Activated CD4-positive, alpha-beta T cell treated with anti-CD3 and anti-CD28 coated beads, Interleukin-2, amount 10 ng/mL, durations not matched to agents 24 days and 14 days (primary cell): ENCODE data around the gene F2RL3. TPM values are rescaled to one million over a fixed set of nuclear protein-coding genes. Genes with fewer than 3 reads are reported as not detected.
"Not testable (repeated sequence)": the region's sequence is repeated elsewhere in the genome, so short reads cannot be mapped to it uniquely, and the experiment has no call there.

Source experiments
- DNase-seq: peaks from one replicate; pipeline ENCODE4 v3.0.0; 2022
- H3K27ac Mint-ChIP-seq: one replicate; pipeline ENCODE4 v1.8.0; 2022; ENCODE audit warnings: mild to moderate bottlenecking, mixed read lengths
- H3K27me3 Mint-ChIP-seq: one replicate; pipeline ENCODE4 v1.8.0; 2022; ENCODE audit warnings: mixed read lengths
- H3K36me3 Mint-ChIP-seq: one replicate; pipeline ENCODE4 v1.8.0; 2022; ENCODE audit warnings: low read depth, mild to moderate bottlenecking, mixed read lengths
- H3K4me1 Mint-ChIP-seq: one replicate; pipeline ENCODE4 v1.8.0; 2021; ENCODE audit warnings: mixed read lengths
- H3K4me3 Mint-ChIP-seq: one replicate; pipeline ENCODE4 v1.8.0; 2022; ENCODE audit warnings: mild to moderate bottlenecking, moderate library complexity, mixed read lengths
- H3K9me3 Mint-ChIP-seq: one replicate; pipeline ENCODE4 v1.8.0; 2021; ENCODE audit warnings: mixed read lengths
- intact Hi-C: fragments of 100-400 bp; cut with micrococcal nuclease; formaldehyde crosslinking; loops from one replicate; pipeline ENCODE4 v1.15.1; 2023
- total RNA-seq: library from RNA; stranded (reverse); gene quantifications from 2 replicates; pipeline ENCODE4 v1.2.3, GENCODE V29; 2022

The F2RL3 gene
- total RNA-seq, 1 donor from 2014 or later: not detected

GRCh38 chr19:16930753-16931152 lies 42.0 kb downstream of the F2RL3 start:
- Mint-ChIP-seq H3K4me3 (no peak overlapping the region), H3K27ac (no peak overlapping the region), H3K4me1 (no peaks in the 10 kb centered on the region), H3K36me3 (no peaks in the 10 kb centered on the region), H3K27me3 (peaks cover 5% of the 10 kb centered on the region), H3K9me3 (peaks cover 34% of the 10 kb centered on the region)
- intact Hi-C loops: no loop called here
- DNase-seq: no peak

- Mint-ChIP-seq H3K27ac (no peak overlapping the region), H3K27me3 (peaks cover 5% of the 10 kb centered on the region), H3K4me3 (no peak overlapping the region), H3K36me3 (no peaks in the 10 kb centered on the region), H3K9me3 (peaks cover 37% of the 10 kb centered on the region), H3K4me1 (no peaks in the 10 kb centered on the region)
- intact Hi-C loops: no loop called here
- DNase-seq: no peak
Measured at GRCh38 chr19:16931306-16931705, 42.5 kb downstream of the F2RL3 start.

- Mint-ChIP-seq H3K9me3 (peaks cover 18% of the 10 kb centered on the region), H3K27me3 (peaks cover 5% of the 10 kb centered on the region), H3K36me3 (no peaks in the 10 kb centered on the region), H3K4me3 (no peak overlapping the region), H3K27ac (no peak overlapping the region), H3K4me1 (no peaks in the 10 kb centered on the region)
- no peak for DNase-seq
- intact Hi-C loops: no loop called here
Measured at GRCh38 chr19:16934489-16934888, 45.7 kb downstream of the F2RL3 start.

GRCh38 chr19:16936901-16937300 lies 48.1 kb downstream of the F2RL3 start:
- H3K4me1 Mint-ChIP-seq: no peaks in the 10 kb centered on the region
- intact Hi-C loops: no loop called here
- no peak for DNase-seq
- peaks cover 5% of the 10 kb centered on the region for H3K27me3 Mint-ChIP-seq
- H3K36me3 Mint-ChIP-seq: no peaks in the 10 kb centered on the region
- H3K27ac Mint-ChIP-seq: no peak overlapping the region
- H3K4me3 Mint-ChIP-seq: no peak overlapping the region
- H3K9me3 Mint-ChIP-seq: peaks cover 18% of the 10 kb centered on the region

GRCh38 chr19:16937796-16938195 lies 49.0 kb downstream of the F2RL3 start:
- H3K4me3 Mint-ChIP-seq, H3K27ac Mint-ChIP-seq, H3K4me1 Mint-ChIP-seq, DNase-seq, intact Hi-C loops, H3K36me3 Mint-ChIP-seq, H3K27me3 Mint-ChIP-seq: not testable (repeated sequence)
- H3K9me3 Mint-ChIP-seq: peaks cover 18% of the 10 kb centered on the region

- Mint-ChIP-seq H3K36me3 (no peaks in the 10 kb centered on the region), H3K27ac (no peak overlapping the region)
- intact Hi-C loops: no loop called here
Measured at GRCh38 chr19:16938211-16938610, 49.4 kb downstream of the F2RL3 start.

GRCh38 chr19:16940063-16940462 lies 51.3 kb downstream of the F2RL3 start:
- H3K27ac Mint-ChIP-seq, H3K27me3 Mint-ChIP-seq, DNase-seq, H3K4me3 Mint-ChIP-seq, H3K4me1 Mint-ChIP-seq, intact Hi-C loops, H3K36me3 Mint-ChIP-seq, H3K9me3 Mint-ChIP-seq: not testable (repeated sequence)

More at GRCh38 chr19:16938211-16938610, 49.4 kb downstream of the F2RL3 start:
- H3K4me1 Mint-ChIP-seq: no peaks in the 10 kb centered on the region
- peaks cover 18% of the 10 kb centered on the region for H3K9me3 Mint-ChIP-seq
- H3K27me3 Mint-ChIP-seq: peaks cover 4% of the 10 kb centered on the region
- DNase-seq: no peak
- H3K4me3 Mint-ChIP-seq: no peak overlapping the region

GRCh38 chr19:16940626-16941025 lies 51.8 kb downstream of the F2RL3 start:
- Mint-ChIP-seq H3K27ac (no peak overlapping the region), H3K4me1 (no peaks in the 10 kb centered on the region), H3K9me3 (peaks cover 5% of the 10 kb centered on the region), H3K27me3 (no peaks in the 10 kb centered on the region), H3K4me3 (no peak overlapping the region), H3K36me3 (no peaks in the 10 kb centered on the region)
- intact Hi-C loops: no loop called here
- no peak for DNase-seq

Other genes with a start within 250 kb of the F2RL3 start
- gene SMIM7, start 228.9 kb upstream of the F2RL3 start, total RNA-seq: 66.1 and 69.9 TPM in 2 replicates
- gene TMEM38A, start 227.9 kb upstream of the F2RL3 start, total RNA-seq: 0.42 and 0.83 TPM in 2 replicates
- not detected in 2 replicates for gene NWD1, start 169.2 kb upstream of the F2RL3 start, total RNA-seq
- gene SIN3B, start 59.6 kb upstream of the F2RL3 start, total RNA-seq: 40.2 and 43.9 TPM in 2 replicates
- gene CPAMD8, start 137.8 kb downstream of the F2RL3 start, total RNA-seq: 0.28 and 0.33 TPM in 2 replicates
- 32.5 and 35.0 TPM in 2 replicates for gene HAUS8, start 186.5 kb downstream of the F2RL3 start, total RNA-seq
- 120 TPM in 2 replicates for gene MYO9B, start 186.8 kb downstream of the F2RL3 start, total RNA-seq